Purkinje cell (primary cell): Measurements from ENCODE around the gene ACVR2A. TPM values are rescaled to one million over a fixed set of nuclear protein-coding genes. Genes with fewer than 3 reads are reported as not detected.

Source experiments
- polyA plus RNA-seq: library from polyadenylated mRNA; unstranded; fragments of >200 nt; fragmentation: Nextera tagmentation; gene quantifications from 2 replicates; pipeline ENCODE4 v1.2.1, GENCODE V29; 2014

ACVR2A gene
- polyA plus RNA-seq: 16.0 and 22.7 TPM in 2 replicates

GRCh38 chr2:147844697-147845410, at the start of gene ACVR2A:
TSS of gene ACVR2A (plus strand) at chr2:147845029. CDS start at chr2:147845153, 124 bp downstream.

Other genes starting within 250 kb of the ACVR2A start
- gene ORC4, start 175.7 kb downstream of the ACVR2A start, polyA plus RNA-seq: 121 and 129 TPM in 2 replicates
- 16.5 and 23.0 TPM in 2 replicates for gene MBD5, start 176.1 kb downstream of the ACVR2A start, polyA plus RNA-seq